ENCODE measurements around the gene ERN2.
"Not testable (repeated sequence)": the region's sequence is repeated elsewhere in the genome, so short reads cannot be mapped to it uniquely, and the experiment has no call there.

ERN2 gene

DNA sequence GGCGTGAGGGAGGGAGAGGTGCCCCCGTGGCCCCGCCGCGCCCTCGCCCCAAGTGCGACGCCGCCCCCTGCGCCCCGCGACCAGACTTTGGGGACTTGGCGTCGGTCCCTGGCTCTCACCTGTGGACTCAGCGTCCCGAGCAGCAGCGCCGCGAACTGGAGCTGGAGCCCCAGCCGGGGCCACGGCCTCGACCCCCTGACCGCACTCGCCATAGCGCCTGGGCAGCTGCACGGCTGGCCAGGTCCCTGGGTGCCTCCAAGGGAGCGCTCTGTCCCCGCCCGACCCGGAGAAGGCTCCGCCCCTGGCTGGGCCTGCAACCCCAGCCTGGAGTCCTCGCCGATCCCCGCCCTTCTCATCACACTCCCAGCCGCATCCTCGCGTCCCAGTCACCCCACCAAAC lies at the start of gene ERN2:
ERN2 (minus strand) TSS at position 247 of the 400 bp plus-strand sequence; CDS start at position 212, 35 bp downstream.
- DNase-seq (ENCODE audit: low read depth in 3 of 3), result no peak

DNA sequence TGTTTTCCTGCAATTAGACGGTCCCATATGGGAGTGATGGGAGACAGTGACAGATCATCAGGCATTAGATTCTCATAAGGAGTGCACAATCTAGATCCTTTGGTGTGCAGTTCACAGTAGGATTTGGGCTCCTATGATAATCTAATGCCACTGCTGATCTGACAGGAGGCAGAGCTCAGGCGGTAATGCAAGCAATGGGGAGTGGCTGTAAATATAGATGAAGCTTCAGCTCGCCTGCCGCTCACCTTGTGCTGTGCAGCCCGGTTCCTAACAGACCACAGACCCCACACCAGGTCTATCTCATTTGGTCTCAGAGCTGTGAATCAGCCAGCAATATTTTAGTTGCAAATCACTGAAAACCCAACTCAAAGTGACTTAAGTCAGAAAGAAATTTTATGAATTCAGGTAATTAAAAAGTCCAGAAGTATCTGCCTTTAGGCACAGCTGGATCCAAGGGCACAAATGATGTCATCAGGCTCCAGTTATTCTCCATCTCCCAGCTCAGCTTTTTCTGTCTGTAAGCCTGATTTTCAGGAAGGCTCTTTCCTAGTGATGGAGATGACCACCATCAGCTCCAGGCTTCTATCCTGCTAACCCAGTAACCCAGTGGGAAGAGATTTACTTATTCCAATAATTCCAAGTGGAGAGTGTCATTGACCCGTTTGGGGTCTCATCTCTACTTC lies 45.1 kb upstream of the ERN2 start:
- no peak for DNase-seq (ENCODE audit: low read depth in 3 of 3)

- no peak for DNase-seq (ENCODE audit: low read depth in 3 of 3)
Observed at GRCh38 chr16:23757116-23757515, 44.1 kb upstream of the ERN2 start.

DNA sequence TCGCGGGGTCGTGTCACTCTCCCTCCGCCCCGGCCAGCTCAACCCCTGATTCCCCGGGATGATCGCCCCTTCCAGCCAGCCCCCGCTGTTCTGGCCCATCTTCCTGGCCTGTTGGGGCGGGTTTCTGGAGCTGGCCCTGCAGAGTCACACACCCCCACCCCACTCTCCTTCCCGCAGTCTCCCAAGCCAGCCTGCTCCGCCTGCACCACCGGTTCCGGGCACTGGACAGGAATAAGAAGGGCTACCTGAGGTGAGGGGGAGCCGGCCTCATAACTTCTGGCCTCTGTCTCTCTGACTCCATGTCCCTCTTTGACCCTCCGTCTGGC lies 42.4 kb upstream of the ERN2 start:
- no peak for DNase-seq (ENCODE audit: low read depth in 3 of 3)

- DNase-seq (ENCODE audit: low read depth in 3 of 3), result no peak
Observed at GRCh38 chr16:23754594-23755483, 41.8 kb upstream of the ERN2 start, which contains the start of gene CHP2. Gene CHP2 (plus strand): TSS chr16:23755026. CDS start chr16:23755050, 24 bp downstream.

DNA sequence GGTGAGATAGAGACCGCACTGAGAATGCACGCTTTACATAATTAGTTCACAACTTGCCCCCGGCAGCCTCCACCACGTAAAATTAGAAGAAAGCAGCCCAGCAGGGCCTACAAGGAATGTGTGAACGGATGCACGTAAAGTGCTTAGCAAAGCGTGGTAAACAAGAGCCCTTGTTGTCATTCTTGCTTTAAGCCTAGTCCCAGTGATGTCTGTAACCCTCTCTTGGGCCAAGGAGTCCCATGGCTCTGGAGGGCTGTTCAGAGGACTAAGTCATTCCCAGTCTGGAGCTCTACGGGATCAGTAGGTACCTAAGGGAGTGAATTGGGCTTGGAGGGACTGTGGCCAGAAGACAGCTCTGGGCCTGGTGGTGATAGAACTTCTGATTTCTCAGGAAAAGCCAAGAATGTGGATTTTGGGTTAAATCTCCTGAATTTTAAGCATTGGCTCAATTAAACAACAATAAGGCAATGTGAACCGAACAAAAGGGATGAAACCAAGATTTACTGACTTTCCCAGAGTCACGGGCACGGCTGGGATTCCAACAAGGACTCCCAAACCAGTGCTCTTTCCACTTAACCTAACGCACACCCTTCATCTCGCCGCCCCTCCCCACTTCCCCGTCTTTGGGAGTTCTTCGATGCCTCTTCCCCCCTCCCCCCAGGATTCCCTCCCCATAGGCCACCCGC lies 41.0 kb upstream of the ERN2 start:
- no peak for DNase-seq (ENCODE audit: low read depth in 3 of 3)

DNA sequence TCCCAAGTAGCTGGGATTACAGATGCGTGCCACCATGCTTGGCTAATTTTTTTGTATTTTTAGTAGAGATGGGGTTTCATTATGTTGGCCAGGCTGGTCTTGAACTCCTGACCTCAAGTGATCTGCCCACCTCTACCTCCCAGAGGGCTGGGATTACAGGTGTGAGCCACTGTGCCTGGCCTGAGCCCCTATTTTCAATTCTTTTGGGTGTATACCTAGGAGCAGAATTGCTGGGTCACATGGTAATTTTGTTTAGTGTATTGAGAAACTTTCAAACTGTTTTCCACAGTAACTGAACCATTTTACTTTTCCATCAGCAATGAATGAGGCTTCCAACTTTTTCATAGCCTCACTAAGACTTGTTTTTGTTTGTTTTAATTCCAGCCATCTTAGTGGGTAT lies 38.0 kb upstream of the ERN2 start:
- not testable (repeated sequence) for DNase-seq (ENCODE audit: low read depth in 3 of 3)

DNA sequence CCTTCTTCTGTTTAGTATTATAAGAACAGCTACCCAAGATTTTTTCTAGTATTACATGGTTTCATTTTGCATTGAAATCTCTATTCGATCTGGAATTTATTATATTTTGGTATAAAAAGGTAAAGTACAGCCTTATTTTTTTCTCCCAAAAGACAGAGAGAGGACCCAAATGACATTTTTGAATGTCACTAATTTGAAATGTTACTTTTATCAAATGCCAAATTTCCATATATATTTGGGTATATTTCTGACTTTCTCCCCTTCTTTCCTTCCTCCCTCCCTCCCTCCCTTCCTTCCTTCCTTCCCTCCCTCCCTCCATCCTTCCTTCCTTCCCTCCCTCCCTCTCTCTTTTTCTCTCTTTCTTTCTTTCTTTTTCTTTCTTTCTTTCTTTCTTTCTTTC lies 35.6 kb upstream of the ERN2 start:
- DNase-seq (ENCODE audit: low read depth in 3 of 3), result no peak

DNA sequence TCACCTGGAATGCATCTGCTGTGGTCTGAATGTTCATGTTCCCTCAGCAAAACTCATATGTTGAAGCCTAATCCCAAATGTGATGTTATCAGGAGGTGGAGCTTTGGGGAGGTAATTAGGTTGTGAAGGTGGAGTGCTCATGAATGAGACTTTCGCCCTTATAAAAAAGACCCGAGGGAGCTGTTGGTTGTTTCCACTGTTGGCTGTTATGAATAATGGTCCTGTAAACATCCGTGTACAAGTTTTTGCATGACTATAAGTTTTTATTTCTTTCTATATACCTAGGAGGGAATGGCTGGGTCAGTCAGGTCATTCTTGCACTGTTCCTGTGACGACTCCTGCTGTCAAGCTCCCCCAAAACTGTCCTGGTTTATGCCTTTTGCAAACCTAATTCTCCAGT lies 32.2 kb upstream of the ERN2 start:
- no peak for DNase-seq (ENCODE audit: low read depth in 3 of 3)

GRCh38 chr16:23742766-23743165 lies 29.7 kb upstream of the ERN2 start:
- no peak for DNase-seq (ENCODE audit: low read depth in 3 of 3)

GRCh38 chr16:23741675-23742303 lies 28.8 kb upstream of the ERN2 start:
- DNase-seq (ENCODE audit: low read depth in 3 of 3), result no peak

DNA sequence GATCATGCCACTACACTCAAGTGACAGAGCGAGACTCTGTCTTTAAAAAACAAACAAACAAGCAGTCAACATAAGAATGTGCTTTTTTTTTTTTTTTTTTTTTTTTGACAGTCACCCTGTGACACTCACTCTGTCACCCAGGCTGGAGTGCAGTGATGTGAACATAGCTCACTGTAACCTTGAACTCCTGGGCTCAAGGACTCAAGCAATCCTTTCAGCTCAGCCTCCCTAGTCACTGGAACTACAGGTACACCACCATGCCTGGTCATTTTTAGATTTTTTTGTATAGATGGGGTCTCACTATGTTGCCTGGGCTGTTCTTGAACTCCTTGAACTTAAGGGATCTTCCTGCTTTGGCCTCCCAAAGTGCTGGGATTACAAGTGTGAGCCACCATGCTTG lies 26.5 kb upstream of the ERN2 start:
- no peak for DNase-seq (ENCODE audit: low read depth in 3 of 3)

DNA sequence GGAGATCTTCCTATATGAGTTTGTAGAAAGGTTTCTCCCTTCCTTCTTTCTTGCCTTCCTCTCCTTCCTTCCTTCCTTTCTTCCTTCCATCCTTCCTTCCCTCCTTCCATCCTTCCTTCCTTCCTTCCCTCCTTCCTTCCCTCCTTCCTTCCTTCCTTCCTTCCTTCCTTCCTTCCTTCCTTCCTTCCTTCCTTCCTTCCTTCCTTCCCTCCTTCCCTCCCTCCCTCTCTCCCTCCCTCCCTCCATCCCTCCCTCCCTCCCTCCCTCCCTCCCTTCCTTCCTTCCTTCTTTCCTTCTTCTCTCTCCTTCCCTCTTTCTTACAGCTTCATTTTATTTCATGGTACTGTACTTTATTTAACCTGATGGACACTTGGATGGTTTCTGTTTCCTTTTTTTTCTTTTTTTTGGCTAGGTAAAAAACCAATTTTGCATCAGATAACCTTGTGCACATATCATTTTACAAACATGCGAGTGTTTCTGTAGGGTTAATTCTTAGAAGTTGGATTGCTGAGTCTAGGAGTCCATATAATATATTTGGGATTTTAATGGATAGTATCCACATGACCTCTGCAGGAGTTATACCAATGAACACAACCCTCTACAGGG lies 24.5 kb upstream of the ERN2 start:
- not testable (repeated sequence) for DNase-seq (ENCODE audit: low read depth in 3 of 3)

DNA sequence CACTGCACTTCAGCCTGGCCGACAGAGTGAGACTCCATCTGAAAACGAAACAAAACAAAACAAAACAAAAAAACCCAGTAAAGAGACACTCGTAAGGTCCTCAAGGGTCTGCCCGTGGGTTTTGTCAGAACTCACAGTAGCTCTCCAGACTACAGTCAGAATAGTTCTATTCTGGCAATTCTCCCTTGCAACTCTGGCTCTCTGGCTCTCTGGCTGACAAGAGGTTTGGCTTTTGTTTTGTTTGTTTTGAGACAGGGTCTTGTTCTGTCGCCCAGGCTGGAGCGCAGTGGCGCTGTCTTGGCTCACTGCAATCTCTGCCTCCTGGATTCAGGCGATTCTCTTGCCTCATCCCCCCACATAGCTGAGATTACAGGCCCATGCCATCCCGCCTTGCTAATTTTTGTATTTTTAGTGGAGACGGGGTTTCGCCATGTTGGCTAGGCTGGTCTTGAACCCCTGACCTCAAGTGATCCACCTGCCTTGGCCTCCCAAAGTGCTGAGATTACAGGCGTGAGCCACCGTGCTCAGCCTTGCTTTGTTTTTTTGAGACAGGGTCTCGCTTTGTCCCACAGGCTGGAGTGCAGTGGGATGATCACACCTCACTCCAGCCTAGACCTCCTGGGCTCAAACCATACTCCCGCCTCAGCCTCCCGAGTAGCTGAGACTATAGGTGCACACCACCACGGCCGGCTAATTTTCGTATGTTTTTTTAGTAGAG lies 21.3 kb upstream of the ERN2 start:
- no peak for DNase-seq (ENCODE audit: low read depth in 3 of 3)

DNA sequence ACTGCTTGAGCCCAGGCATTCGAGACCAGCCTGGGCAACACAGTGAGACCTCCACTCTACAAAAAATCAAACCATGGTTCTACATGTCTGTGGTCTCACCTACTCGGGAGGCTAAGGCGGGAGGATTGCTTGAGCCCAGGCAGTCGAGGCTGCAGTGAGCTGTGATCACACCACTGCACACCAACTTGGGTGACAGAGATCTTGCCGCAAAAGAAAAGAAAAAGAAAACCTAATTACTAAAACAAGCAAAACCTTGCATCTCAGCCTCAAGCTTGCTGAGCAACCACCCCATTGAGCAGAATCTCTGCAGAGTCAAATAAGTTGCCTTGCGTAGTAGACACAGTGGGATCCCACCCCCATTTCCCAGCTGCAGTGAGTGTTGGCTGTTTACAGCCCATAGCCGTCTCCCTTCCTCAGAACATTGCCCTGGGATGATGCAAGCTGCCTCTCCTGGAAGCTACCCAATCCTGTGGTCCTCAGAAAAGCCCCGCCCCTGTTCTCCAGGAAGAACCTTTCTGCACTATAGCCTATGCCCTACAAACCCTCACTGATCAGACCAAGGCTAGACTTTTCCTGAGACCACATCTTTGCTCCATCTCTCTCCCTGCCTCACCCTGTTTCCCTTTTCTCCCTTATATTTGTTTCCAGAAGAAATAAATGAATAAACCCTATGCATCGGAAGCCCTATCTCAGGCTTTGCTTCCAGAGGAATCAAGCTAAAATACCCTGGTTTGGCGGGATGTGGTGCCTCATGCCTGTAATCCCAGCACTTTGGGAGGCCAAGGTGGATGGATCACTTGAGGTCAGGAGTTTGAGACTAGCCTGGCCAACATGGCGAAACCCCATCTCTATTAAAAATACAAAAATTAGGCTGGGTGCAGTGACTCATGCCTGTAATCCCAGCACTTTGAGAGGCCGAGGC lies 16.7 kb upstream of the ERN2 start:
- no peak for DNase-seq (ENCODE audit: low read depth in 3 of 3)

GRCh38 chr16:23728112-23728477 lies 15.1 kb upstream of the ERN2 start:
- no peak for DNase-seq (ENCODE audit: low read depth in 3 of 3)

GRCh38 chr16:23726710-23727109 lies 13.7 kb upstream of the ERN2 start:
- DNase-seq (ENCODE audit: low read depth in 3 of 3), result no peak

- DNase-seq (ENCODE audit: low read depth in 3 of 3), result no peak
Observed at GRCh38 chr16:23724785-23725131, 11.7 kb upstream of the ERN2 start.

DNA sequence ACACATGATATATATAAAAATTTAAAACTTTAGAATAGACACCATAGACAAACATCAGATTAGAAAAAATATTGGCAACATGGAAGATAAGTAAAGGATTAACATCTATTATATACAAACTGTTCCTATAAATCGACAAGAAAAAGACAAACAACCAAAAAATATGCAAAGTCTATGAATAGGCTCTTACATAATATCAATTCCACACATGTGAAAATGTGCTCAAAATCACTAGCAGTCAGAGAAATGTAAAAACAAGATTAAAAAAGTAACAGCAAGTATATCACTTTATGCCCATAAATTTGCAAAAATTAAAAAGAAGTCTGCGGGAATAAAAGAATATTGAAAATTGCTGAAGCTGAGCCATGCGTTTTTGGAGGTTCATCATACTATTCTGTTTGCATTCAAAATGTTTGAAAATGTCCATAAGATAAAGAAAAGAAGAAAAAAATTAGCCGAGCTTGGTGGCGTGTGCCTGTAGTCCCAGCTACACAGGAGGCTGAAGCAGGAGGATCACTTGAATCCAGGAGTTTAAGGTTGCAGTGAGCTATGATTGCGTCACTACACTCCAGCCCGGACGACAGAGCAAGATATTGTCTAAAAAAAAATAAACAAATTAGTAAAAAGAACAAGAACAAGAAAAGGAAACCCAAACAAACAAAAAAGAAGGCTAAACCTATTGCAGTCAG lies 11.2 kb upstream of the ERN2 start:
- no peak for DNase-seq (ENCODE audit: low read depth in 3 of 3)
